HEK293 (cell line): ENCODE measurements around the gene RHOU.

Source experiments
- ATF2 ChIP-seq: fragments of 450-650 bp; formaldehyde crosslinking; IDR thresholded peaks from 2 replicates; pipeline ENCODE4 v1.5.1; 2016; ENCODE audit warnings: missing biosample characterization, missing genetic modification characterization, low read depth
- CTCF ChIP-seq: fragments of 450-650 bp; formaldehyde crosslinking; IDR thresholded peaks from 2 replicates; pipeline ENCODE4 v1.5.1; 2016; ENCODE audit warnings: missing biosample characterization, missing genetic modification characterization
- REST ChIP-seq: fragments of 450-650 bp; formaldehyde crosslinking; IDR thresholded peaks from 2 replicates; pipeline ENCODE4 v1.5.1; 2016; ENCODE audit warnings: missing biosample characterization, missing genetic modification characterization
- SP3 ChIP-seq: fragments of 450-650 bp; formaldehyde crosslinking; IDR thresholded peaks from 2 replicates; pipeline ENCODE4 v1.5.1; 2016; ENCODE audit warnings: missing biosample characterization, missing genetic modification characterization
- ZFP3 ChIP-seq: fragments of 450-650 bp; formaldehyde crosslinking; IDR thresholded peaks from 2 replicates; pipeline ENCODE4 v1.5.1; 2016; ENCODE audit warnings: low read depth, missing biosample characterization, missing genetic modification characterization
- ZNF292 ChIP-seq: fragments of 450-650 bp; formaldehyde crosslinking; IDR thresholded peaks from 2 replicates; pipeline ENCODE4 v1.5.1; 2016; ENCODE audit warnings: low read depth, missing biosample characterization, missing genetic modification characterization, borderline replicate concordance
- ZNF324 ChIP-seq: fragments of 450-650 bp; formaldehyde crosslinking; IDR thresholded peaks from 2 replicates; pipeline ENCODE4 v1.5.1; 2016; ENCODE audit warnings: missing biosample characterization, missing genetic modification characterization
- ZNF501 ChIP-seq: fragments of 450-650 bp; formaldehyde crosslinking; IDR thresholded peaks from 2 replicates; pipeline ENCODE4 v1.5.1; 2016; ENCODE audit warnings: missing biosample characterization, missing genetic modification characterization
- ZNF530 ChIP-seq: fragments of 450-650 bp; formaldehyde crosslinking; IDR thresholded peaks from 2 replicates; pipeline ENCODE4 v1.5.1; 2016; ENCODE audit warnings: low read depth, missing biosample characterization, missing genetic modification characterization
- ZNF544 ChIP-seq: fragments of 450-650 bp; formaldehyde crosslinking; IDR thresholded peaks from 2 replicates; pipeline ENCODE4 v1.5.0; 2017; ENCODE audit warnings: missing biosample characterization, missing genetic modification characterization
- ZNF639 ChIP-seq: fragments of 450-650 bp; formaldehyde crosslinking; IDR thresholded peaks from 2 replicates; pipeline ENCODE4 v1.5.1; 2016; ENCODE audit warnings: missing biosample characterization, missing genetic modification characterization
- ZNF660 ChIP-seq: fragments of 450-650 bp; IDR thresholded peaks from 2 replicates; pipeline ENCODE4 v1.5.1; 2018; ENCODE audit warnings: missing biosample characterization, mild to moderate bottlenecking, missing genetic modification characterization

- TF ChIP-seq ZNF639 (no peak), ZNF544 (tag by site-specific recombination) (no peak), SP3 (no peak), ZNF324 (tag by site-specific recombination) (no peak), ATF2 (tag by site-specific recombination) (no peak), CTCF (tag by site-specific recombination) (no peak), ZNF660 (tag by site-specific recombination) (no peak), ZNF530 (tag by site-specific recombination) (no peak), ZNF292 (tag by site-specific recombination) (no peak), REST (tag by site-specific recombination) (no peak), ZNF501 (tag by site-specific recombination) (no peak), ZFP3 (tag by site-specific recombination) (no peak)
Measured at GRCh38 chr1:228732426-228732825, 2.9 kb upstream of the RHOU start.
